Hindlimb muscle (tissue), 1 donor: ENCODE results near the gene IQSEC1. TPM values are rescaled to one million over a fixed set of nuclear protein-coding genes. Genes with fewer than 3 reads are reported as not detected.

Experiments used
- DNase-seq: peaks from one replicate; pipeline ENCODE4 v3.0.0-alpha.2; 2013
- polyA plus RNA-seq: library from polyadenylated mRNA; unstranded; fragments of 120-200 nt; gene quantifications from one replicate; pipeline ENCODE4 v1.2.1, GENCODE V29; 2013; ENCODE audit not compliant: insufficient read length

Gene IQSEC1
- polyA plus RNA-seq, 1 donor, result 52.9 TPM

DNA sequence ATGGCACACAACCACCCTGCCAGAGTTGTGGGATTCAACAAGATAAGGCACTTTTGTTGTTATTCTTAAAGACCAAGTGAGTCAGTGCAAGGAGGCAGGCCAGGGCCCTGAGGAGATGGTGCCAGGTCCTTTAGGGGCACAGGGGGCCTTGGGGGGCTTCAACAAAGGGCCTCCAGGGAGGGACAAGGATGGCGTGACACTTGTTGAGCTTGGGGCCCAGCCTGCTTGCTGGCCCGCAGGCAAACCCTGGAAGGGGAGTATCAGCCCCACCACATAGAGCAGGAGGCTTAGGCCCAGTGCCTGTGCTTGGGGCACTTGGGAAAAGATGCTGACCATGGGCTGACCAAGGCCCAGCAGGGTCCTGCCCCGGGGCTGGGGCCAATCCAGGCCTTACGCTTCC lies 5.5 kb downstream of the IQSEC1 start:
- DNase-seq, result no peak

DNA sequence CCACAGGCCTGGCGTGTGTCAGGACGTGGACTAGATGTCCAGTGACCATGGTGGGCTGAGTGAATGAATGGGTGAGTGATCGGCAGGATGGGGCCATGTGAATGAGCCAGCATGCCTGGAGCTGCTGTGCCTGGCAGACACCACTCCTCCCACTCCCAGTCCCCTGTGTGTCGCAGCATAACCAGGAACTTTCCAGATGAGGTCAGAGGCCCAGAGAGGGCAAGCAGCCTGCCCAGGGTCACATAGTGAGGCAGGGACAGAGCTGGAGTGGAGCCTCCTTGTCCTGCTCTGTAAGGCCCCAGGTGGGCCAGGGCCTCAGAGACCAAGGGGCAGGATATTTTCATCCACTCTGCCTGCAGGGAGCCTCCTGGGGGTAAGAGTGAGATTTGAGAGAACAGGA lies 6.4 kb downstream of the IQSEC1 start:
- no peak for DNase-seq

DNA sequence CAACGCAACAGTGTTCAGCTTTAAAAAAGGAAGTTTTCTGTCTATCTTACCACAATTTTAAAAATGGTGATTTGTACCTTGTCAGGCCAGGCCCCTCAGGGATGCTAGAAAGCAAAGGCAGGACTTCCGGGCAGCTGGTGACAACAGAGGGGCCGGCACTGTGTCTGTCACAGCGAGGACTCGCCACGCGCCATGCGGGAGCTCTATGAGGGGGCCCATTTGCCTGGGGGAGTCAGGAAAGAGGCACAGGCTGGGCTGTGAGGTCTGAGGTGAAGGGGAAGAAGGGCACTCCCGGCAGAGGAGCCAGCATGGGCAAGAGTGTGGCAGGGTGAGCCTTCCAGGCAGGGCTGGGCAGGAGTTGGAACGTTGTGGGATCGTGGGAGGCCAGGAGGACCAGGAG lies 7.0 kb downstream of the IQSEC1 start:
- DNase-seq, result no peak

DNA sequence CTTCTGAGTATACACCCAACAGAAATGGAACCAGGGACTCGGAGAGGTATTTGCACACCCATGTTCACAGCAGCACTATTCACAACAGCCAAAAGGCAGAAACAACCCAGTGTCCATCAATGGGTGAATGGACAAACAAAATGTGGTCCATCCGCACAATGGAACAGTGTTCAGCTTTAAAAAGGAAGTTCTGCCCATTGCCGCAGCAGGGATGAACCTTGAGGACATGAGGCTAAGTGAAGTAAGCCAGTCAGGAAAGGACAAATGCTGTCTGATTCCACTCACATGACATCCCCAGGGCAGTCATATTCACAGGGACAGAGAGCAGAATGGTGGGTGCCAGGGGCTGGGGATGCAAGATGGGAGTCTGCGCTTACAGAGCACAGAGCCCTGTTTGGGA lies 7.5 kb downstream of the IQSEC1 start:
- no peak for DNase-seq

DNA sequence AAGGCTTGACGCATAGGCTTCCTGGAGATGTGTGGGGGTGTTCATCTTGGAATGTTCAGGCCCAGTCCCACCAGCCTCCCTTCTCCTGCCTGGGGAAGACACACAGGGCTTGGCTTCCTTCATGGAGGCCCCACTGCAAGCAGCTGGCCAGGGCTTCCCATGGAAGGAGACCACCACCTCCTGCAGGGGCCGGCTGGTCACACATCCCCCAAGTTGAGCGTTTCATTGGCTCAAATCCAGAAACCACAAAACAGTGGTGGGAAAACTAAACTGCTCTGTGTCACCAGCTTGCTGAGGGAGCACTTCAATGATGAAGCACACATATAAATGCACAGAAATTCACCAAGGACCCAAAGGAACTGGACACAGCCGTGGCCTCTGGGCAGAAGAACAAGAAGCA lies 8.3 kb downstream of the IQSEC1 start:
- DNase-seq, result no peak

DNA sequence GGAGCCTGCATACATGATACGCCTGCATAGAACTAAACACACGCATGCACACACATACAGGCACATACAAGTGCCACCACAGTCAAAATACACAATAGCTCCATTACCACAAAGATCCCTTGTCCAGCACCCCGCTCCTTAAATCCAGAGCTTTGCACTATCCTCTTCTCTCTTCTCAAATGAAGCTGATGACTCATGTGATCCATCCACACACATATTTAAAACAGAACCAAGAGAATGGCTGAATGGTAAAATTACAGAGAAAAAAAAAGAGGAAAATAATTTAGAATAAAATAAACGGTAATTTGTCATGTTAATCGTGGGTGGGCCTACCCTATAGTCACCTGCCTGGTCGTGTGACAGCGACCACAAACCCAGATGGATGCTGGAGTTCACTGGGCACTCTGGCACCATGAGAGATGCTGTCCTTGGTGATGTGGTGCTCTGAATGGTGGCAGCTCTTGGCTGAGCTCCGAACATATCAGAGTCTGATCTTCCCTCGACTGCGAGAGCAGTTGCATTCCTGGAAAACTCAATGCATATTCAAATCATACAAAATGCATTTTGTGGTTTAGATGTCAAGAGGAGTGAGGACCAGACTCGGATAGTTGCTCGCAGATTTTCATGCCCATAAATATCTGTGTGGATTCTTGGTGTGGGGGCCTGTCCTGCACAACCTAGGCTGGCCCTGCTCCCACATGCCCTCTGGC lies 8.9 kb downstream of the IQSEC1 start:
- no peak for DNase-seq

DNA sequence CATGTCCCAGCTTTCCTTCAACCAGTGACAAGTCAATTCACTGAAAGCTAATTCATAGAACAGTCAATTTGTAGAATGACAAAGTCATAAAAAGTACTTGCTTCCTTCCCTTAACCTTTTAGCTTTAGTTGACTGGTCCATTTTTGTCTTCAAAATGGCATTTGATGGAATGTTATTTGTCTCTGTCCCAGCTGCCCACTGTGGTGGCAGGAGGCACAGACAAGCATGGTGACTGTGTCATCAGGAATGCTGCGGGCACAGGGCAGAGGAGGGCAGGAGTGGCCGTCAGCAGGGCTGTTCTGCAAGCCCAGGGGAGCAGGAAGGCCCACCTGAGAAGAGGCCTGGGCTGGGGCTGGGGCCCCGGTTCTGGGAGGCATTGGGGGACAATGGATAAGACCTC lies 10.0 kb downstream of the IQSEC1 start:
- DNase-seq, result no peak

DNA sequence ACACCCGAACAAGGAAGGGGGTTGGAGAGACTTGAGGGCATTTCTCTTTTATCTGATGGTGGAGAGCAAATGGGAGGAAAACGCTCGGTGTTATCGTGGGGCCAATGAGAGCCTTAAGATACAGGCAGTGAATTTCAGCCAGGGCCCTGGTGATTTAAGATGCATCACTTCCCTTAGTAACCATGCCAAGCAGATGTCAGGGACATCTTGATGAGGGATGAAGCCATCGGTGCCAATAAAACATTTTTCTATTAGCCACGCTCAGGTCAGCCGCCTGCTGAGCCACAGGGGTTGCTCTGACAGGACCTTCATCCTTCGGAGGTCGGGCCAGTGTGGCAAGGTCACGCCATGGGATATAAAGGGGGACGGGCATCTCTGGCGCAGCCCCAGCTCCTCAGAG lies 10.6 kb downstream of the IQSEC1 start:
- no peak for DNase-seq

DNA sequence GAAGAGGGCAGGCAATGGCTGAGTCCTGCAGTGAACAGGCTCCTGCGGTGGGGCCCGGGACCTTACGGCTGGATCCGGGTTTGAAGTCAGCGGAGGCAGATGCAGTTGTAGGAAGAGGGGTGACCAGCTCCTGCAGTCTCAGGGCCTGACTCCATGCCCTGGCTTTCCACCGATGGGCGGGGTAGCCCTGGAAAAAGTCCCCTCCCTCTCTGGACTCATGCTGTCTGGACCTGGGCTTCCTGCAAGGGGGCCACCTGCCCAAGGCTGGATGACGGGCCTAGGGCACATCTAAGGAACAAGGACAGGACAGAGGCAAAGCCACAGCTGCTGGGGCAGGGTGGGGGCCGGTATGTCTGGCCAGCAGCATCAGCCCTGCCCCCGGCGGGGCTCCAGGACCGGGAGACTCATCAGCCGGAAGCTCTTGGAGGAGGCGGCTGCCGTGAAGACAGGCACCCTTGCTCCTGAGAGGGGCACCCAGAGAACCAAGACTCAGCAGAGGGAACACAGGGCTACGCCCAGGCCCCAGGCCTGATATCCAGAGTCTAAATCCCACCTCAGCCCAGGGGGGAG lies 12.8 kb downstream of the IQSEC1 start:
- no peak for DNase-seq

DNA sequence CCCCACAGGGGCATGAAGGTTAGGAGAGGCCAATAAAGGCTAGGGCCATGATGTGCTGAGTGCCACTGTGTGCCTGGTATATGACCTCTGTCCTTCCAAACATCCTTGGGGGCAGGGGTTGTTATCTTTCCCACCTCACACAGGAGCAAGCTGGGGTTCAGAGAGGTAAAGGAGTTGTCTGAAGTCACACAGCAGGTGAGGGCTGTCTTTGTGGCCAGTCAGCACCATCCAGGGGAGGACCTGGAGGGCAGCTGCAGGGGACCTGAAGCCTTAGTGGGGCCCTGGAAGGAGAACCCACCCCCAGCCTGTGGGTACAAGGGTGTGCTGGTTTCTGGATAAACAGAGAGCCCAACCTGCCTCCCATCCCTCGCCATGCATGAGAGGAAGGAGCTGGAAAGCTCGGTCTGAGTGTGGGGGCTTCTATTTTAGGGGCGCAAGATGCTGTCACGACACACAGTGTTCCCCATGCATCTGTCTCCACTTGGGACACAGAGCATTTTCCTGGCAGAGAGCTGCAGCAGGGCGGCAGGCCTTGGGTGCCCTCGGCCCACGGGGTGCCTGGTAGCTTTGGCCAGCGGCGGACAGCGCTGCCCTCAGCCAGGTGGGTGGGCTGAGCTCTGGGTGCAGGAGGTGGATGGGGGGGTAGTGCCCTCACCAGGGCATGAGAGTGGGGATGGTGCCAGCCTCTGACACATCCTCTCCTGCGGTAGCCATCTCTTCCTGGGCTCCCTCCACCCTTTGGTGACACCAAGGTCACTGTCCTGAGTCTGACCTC lies 14.7 kb downstream of the IQSEC1 start:
- DNase-seq, result no peak

DNA sequence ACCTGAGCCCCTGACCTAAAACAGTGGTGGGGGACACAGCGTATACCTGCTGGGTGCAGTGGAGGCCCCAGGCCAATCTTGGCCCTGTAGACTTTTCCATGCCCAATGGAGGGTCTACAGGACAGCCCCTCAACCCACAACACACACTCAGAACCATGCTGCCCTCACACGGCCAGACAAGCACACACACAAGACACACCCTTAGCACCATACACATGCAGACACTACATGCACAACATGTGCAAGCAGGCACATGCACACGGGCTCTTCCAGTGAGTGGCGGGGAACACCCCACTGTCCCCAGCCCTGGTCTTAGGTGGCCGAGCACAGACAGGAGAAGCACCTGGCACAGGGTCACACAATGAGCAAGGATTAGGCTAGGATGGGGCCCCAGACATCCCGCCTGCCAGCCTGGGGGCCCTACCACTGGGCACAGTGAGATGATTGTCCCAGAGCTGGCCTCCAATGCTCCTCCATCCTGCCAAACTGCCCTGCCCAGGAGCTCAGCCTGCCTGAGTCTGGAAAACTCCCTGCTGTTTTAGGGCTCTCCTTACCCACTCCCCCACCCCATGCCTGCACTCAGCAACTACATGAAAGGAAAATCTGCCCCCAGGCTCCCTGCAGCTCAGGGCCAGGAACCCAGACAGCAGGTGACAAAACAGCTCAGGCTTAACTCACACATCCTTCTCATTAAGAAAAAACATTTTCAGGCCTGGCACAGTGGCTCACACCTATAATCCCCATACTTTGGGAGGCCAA lies 15.8 kb downstream of the IQSEC1 start:
- DNase-seq, result no peak

DNA sequence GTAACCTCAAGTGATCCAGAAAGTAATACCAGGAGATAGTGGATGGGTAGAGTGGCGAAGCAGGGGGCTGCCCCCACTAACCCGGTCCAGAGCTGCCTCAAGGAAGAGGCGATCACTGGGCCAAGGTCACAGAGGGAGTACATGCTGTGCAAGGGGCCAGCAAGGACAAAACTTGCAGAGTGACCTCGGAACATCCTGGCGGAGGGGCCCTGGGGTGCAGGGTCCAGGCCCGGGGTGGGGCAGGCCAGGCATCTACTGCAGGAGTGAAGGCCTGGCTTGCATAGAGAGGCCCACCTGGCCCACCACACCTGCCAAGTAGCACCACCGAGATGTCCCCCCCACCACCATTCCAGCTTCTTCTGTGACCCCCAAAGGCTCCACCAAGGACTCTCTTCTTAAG lies 17.6 kb downstream of the IQSEC1 start:
- no peak for DNase-seq

DNA sequence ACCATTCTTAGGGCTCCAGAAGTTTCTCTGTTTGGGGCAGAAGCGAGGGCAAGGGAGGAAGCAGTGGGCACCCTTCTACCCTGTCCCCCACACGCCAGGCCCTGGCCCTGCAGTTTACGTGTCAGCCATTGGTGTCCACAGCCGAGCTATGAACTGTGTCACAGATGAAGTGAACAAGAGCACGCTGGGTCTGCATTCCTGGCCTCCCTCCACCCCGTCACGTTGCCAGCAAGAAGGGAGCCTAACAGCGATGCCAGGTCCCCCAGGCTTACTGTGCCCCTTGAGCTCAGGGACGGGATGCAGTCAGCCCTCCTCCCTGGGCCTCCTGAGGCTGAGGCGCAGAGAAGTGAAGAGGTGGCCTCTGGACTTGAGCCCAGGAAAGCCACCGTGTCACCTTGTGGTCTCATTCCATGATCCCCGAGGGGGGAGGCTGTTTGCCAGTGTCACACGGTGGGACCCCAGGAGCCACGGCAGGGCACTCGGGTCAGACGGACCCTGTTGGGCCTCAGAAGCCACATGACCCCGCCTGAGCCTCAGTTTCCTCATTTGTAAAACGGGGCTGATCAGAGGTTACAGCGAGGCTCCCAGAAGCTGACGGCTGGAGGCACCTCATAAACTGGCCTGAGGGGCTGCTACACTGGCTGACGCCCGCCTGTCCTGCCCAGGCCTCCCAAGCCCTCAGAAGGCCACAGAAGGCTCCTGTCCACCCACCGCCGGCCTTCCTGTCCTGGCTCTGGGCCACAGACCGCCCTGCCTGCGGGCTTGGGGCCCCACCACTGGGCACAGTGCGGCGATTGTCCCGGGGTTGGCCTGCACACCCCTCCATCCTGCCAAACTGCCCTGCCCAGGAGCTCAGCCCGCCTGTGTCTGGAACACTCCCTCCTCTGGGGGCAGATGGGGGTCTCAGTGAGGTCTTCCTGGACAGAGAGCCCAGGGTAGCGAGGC lies 18.6 kb downstream of the IQSEC1 start:
- DNase-seq, result no peak

DNA sequence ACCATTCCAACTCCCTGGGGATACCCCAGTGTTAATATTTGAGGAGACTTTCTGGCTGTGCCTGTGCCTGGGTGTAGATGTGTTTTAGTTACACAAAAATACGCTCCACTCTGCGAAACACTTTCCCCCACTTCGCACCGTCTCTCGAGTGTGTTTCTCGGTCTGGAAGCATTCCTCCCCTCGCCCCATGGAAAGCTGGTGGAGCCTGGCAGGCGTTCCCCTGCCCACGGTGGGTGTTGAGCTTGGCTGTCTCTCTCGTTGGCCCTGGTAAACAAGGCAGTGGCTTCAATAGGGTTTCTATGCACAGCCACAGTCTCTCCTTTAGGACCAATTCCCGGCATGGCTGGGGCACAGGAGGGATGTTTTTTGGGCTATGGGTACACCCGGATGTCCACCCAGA lies 19.3 kb downstream of the IQSEC1 start:
- DNase-seq, result no peak

DNA sequence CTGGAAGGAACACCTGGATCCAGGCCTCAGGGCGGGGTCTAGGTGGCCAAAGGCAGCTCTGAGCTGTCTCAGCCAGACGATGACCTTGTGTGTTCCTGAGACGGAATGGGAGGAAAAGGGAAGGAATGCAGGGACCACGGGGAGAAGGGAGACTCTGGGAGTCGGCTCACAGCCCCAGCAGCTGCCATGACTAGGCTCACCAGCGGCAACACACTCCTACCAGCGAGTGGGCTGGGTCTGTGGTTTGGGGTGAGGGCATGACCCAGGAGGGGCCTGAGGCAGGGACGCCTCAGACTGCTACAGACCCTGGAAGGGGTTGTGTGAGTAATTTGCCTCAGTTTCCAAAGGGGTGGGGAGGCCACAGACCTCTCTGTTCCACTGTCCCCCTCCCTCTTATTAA lies 19.8 kb downstream of the IQSEC1 start:
- DNase-seq, result no peak

DNA sequence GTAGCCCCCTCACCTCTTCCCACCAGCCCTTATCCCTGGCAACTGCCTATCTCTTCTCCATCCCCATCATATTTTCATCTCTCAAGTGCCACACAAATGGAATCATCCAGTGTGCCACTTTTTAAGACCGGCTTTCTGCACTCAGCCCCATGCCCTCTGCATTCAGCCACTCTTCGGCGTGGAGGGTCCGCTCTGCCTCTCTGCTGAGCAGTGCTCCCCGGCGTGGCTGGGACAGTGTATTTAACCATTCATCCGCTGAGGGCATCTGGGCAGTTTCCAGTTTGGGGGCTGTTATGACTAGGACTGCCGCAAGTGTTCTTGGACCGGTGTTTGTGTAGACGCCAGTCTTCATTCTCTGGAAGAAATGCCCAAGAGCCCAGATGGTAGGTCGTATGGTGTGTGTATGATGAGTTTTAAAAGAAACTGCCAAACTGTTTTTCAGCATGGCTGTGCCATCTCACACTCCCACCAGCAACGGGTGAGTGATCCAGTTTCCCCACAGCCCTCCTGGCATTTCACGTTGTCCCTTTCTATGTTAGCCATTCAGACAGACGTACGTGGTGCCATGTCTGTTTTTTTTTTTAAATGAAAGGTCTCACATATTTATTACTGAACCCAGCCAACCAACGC lies 20.9 kb downstream of the IQSEC1 start:
- no peak for DNase-seq

DNA sequence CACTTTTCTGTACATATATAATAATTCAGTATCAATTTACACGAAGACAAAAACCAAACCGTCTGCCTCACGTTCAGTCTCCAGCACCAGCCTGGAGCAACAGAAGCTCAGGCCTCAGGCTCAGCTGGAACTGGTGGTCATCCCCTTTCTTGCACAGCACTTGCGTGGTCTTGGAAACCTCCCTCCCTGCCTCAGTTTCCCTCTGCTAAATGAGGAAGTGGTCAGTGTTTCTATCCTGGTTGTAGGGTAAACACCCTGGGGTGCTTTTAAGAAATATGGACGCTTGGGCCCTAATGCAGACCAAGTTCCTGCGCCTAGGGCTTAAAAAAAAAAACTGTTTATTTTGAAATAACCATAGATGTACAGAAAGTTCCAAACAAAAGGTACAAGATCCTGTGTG lies 21.6 kb downstream of the IQSEC1 start:
- DNase-seq, result no peak

DNA sequence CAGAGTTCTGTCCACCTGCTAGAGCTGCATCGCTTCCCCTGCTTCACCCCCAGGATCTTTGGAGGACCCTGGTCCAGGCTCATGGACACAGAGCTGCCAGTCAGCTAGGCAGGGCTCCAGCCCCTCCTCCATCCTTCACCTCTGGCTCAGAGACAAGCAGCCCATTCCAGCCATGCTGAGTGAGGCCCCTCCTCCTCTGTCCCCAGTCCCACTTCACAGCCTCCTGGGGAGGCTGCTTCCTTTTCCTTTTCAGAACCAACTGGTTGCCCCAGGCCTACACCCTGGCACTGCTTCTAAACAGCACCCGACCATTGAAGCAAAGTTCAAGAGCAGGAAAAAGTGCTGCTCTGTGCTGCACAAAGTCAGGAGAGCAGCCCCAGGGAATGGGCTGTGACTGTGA lies 22.2 kb downstream of the IQSEC1 start:
- no peak for DNase-seq

DNA sequence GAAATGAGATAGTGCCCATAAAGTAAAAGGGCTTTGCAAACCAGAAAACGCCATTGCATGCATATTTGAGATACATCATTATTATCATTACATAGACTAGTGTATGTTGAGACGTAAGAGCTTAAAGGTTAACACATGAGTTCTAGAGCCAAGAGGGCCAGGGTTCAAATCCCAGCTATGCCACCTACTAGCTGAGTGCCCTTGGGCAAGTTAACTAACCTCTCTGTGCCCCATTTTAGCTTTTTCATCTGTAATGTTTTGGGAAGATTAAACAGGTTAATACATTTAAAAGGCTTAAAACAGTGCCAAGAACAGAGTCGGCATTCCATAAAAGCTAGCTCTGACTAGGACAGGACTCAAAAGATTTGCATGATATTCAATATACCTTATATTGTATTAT lies 22.8 kb downstream of the IQSEC1 start:
- no peak for DNase-seq

DNA sequence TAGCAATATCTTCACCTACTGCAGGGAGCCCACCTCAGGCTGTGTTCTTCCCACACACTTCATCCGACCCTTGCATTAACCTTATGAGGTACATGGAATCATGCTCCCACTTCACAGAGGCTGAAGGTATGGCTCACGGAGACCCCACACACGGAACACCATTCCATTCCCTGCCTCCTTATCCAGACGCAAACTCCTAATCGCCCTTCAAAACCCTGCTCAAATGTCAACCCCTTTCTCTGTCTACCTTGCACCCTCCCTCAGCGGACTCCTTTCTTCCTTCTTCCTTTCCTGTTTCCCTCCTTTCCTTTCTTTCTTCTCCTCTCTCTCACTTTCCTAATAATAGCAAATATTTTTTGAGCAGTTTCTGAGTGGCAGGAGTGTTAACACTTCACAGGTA lies 23.8 kb downstream of the IQSEC1 start:
- DNase-seq, result no peak

DNA sequence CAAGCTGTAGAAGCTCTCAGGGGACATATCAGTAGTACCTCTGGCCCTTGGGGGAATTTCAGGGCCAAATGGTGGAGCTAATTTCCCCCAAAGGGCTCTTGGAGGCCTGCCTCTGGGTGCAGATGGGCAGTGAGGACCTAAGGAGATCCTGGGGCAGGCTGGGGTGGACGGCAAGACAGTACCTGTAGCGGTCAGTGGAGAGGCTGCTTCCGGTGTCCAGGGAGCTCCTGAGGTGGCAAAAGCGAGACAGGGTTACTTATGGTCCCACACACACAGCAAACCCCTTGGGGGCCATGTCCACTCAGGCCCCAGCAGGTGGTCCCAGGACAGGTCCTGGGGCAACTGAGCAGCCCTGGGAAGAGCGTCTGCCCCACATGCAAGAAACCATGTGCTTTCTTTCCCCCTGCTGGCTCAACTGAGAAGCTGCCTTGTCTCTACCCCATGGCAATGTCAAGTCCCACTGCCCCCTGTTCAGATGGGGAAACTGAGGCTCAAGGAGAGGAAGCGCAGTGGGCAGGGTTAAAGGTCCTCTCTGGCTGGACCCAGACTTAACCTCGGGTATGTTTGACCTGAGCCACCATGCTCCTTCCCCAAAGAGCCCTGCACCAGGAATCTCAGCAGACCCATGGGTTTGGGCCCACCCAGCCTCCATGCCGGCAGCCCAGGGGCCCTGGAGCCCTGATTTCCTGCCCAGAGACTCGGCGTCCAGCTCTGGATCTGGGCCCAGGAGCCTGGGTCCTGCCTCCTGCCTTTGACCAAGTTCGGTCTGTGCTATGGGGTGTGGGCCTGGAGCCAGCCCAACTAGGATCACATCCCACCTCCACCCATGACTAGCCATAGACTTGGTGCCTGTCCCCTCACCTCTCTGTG lies 25.7 kb downstream of the IQSEC1 start:
- DNase-seq, result no peak
